Measurements from ENCODE around the gene EPG5. TPM values are rescaled to one million over a fixed set of nuclear protein-coding genes. Genes with fewer than 3 reads are reported as not detected.
"Not testable (repeated sequence)": the region's sequence is repeated elsewhere in the genome, so short reads cannot be mapped to it uniquely, and the experiment has no call there.

Gene EPG5
- total RNA-seq, 1 donor from 2014 or later = 34.0 TPM

GRCh38 chr18:45861926-45862325 is 105.2 kb downstream of the EPG5 start:
- no peak for DNase-seq

DNA sequence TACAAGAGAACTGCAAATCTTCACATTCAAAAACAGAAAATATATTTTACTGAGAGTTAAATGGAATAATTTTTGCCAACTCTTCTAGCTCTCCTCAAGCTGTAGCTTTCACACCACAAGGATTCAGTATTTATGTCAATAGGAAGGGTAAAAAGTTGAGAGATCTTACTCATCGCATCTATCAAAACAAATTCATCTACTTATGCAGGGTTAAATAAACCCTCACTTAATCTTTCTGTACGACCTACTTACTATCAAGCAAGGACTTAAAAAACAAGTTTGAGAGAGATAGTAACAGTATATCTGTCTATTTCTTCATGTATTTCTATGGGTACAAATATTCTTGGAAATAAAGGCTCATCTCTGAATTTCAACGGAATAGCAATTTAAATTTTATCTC is 106.2 kb downstream of the EPG5 start:
- DNase-seq = no peak

DNA sequence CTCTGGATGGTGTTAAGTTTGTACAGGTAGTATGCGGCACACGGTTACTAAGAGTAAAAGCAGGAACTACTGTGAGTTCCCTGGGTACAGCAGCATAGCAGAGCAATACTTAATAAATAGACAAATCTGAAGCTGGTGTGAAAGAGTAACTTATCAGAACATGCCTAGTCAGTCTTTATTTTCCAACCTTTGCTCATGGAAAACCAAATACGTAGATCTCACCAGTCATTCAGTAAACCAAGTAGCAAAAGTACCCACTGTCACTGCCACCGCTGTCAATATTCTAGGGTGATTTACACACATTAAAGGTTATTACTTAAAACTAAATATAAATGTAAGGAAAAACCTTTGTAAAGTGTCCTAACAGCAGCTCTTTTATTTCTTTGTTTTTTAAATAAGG is 106.6 kb downstream of the EPG5 start:
- DNase-seq = no peak

DNA sequence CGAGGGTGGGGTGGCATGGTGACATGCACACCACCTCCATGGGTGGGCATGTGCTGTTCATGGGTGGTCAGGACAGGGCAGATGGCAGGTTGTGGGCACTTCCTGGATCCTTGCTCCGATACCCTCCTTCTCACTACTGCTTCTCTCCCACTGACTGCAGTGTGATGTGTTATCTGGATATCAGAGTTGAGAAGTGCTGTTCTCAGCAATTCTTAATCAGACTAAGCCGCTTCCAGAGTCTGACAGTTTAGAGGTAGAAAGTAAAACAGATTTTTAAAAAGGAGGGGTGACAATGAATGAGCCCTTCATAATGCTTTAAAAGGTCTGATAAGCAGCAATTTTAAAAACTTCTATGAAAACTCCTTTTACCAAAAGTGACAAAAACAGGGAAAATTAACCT is 107.8 kb downstream of the EPG5 start:
- no peak for DNase-seq

- no peak for DNase-seq
Measured at GRCh38 chr18:45856531-45856930, 110.6 kb downstream of the EPG5 start.

DNA sequence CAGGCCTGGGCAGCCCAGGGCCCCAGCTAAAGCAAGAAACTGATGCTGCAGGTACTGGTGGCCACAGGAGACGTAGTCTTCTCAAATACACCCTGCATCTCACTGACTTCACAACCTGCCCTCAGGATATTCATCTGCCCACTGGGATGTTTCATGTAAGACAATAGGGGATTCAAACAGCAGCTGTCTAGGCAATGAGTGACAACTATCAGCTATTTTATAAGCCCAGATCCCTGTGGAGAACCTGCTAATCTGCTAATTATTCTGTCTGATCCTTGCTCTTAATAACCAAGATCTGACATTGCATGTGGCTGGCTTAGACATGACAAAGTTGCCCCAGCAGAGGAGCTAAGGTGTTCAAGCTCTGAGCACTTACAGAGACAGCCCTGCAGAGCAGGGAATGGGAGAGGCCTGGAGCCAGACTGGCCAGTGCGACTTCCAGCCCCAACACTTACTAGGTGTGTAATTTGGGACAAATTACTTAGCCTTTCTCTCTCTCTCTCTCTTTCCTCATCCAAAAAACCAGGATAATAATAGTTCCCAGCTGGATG is 113.0 kb downstream of the EPG5 start:
- no peak for DNase-seq

- DNase-seq = no peak
Measured at GRCh38 chr18:45852631-45853030, 114.5 kb downstream of the EPG5 start.

GRCh38 chr18:45851161-45851925 is 115.8 kb downstream of the EPG5 start:
- no peak for DNase-seq

- no peak for DNase-seq
Measured at GRCh38 chr18:45850021-45850420, 117.1 kb downstream of the EPG5 start.

GRCh38 chr18:45849529-45849928 is 117.6 kb downstream of the EPG5 start:
- DNase-seq = no peak

DNA sequence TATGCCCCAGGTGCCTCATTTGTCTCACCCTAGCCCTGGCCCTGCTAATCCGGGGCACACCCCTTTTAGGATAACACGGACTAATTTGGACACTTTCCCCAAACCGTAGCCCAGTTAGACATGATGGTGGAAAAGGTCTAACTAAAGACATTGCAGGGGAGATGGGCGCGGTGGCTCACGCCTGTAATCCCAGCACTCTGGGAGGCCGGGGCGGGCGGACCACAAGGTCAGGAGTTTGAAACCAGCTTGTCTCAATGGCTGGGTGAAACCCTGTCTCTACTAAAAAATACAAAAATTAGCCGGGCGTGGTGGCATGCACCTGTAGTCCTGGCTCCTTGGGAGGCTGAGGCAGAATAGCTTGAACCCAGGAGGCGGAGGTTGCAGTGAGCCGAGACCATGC is 118.5 kb downstream of the EPG5 start:
- DNase-seq = not testable (repeated sequence)

DNA sequence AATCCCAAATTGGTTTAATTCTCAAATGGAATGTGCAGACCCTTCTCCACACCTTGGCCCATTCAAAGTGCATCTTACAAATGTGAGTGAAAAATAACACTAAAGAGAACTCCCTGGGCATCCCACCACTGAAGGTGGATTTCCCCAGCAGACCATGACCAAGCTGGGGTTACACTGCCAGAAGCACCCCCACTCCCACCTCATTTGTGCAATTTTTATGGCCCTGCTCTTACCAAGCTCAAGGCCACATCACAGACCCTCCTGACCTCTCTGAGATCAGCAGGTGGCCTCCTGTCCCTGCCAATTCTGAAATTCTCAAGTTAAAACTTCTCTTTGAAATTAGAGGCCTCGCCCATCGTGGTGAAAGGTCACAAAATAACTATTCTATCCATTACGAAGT is 120.0 kb downstream of the EPG5 start:
- DNase-seq = no peak

DNA sequence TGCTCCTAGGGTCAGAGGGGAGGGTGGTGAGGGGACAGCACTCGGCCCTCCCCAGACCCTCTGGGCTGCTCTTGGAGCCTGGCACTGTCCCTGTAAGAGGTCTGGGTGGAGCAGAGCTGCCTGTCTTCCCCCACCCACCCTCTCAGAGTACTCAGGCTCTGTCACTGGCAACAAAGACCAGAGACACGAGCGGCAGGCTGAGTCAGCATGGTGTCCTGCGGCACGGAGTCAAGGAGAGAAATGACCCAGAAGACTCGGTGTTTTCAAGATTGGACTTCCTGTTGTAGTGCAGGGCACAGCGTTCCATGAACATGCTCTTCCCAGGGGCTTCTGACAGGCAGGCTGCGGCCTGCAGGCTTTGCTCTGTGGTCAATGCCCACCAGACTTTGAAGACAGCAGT is 121.7 kb downstream of the EPG5 start:
- DNase-seq = no peak

DNA sequence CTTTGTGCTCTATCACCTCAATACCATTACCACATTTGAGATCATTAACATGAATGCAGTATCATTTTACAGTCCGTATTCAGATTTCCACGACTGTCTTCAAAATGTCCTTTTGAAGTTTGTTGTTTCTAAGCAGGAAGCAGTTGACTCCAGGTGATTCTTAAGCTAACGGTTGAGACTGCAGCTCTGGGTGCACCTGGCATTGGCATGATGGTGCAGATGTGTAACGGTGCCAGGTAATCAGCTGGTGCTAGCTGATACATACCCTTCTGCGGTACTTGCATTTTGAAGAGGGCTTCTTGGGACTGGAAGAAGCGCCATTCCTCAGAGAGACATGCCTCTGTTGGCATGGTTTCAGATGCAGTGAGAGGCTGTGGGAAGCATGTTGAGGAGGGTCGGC is 122.2 kb downstream of the EPG5 start:
- no peak for DNase-seq

GRCh38 chr18:45843019-45843418 is 124.1 kb downstream of the EPG5 start:
- no peak for DNase-seq

- no peak for DNase-seq
Measured at GRCh38 chr18:45841765-45842442, 125.2 kb downstream of the EPG5 start.

DNA sequence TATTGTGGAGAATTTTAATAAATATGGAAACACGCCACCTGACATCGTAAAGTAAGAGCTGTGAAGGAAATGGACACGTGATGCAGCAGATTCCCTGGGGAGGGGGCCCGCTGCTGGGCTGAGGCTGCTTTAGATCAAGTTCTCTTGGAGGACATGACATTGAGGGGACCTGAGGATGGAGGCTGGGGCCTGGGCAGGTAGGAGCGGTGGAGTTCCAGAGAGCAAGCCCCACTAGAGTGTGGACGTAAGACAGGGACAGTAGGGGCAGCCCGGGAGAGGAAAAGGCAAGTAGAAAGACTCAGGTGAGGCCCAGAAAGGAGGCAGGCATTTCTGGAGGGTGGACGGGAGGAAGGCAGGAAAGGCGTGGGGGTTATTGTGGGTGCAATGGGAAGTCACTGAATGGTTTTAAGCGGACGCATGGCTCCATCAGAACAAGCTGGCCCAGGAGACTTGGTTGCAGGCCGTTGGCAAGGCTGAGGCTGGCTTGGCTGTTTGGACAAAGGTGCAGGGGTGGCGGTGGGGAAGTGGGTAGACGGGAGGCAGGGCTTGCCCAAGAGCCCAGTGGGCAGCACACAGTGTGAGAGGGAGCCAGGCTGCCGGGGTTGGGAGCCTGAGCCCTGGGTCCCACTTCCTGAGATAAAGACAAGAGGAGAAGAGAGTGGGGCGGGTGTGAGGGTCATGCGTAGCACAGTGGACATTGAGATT is 125.9 kb downstream of the EPG5 start:
- no peak for DNase-seq

GRCh38 chr18:45839414-45840395 is 127.4 kb downstream of the EPG5 start:
- no peak for DNase-seq

DNA sequence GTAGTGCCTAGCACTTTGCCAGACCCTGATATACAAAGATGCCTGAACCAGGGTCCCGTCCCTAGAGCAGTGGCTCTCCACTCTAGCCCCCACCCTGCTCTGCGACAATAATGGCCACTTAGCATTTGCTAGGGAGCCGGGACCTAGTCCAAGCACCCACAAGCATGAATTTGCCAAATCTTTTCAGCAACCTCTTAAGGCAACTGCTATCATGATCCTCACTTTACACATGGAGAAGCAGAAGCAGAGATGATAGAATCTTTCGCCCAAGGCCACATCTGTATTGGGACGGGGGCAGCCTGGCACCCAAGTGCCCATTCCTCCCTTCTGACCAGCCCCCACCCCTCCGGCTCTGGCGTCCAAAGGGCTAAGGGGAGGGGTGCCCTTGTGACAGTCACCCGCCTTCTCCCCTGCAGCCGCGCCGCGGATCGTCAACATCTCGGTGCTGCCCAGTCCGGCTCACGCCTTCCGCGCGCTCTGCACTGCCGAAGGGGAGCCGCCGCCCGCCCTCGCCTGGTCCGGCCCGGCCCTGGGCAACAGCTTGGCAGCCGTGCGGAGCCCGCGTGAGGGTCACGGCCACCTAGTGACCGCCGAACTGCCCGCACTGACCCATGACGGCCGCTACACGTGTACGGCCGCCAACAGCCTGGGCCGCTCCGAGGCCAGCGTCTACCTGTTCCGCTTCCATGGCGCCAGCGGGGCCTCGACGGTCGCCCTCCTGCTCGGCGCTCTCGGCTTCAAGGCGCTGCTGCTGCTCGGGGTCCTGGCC is 128.6 kb downstream of the EPG5 start:
- DNase-seq = no peak

DNA sequence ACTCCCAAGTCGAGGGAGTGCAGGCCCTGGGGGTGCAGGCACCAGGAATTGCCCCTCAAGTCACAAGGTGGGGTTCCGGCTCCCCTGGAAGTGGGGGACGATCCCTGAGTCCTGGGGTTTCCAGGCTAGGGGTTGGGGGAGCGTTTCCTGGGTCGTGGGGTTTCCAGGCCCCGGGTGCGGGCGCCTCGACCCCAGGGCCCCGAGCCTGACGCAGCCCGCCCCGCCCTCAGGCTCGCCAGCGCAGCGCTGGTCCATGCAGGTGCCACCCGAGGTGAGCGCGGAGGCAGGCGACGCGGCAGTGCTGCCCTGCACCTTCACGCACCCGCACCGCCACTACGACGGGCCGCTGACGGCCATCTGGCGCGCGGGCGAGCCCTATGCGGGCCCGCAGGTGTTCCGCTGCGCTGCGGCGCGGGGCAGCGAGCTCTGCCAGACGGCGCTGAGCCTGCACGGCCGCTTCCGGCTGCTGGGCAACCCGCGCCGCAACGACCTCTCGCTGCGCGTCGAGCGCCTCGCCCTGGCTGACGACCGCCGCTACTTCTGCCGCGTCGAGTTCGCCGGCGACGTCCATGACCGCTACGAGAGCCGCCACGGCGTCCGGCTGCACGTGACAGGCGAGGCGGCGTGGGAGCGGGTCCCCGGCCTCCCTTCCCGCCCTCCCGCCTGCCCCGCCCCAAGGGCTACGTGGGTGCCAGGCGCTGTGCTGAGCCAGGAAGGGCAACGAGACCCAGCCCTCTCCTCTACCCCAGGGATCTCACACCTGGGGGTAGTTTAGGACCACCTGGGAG is 129.7 kb downstream of the EPG5 start:
- no peak for DNase-seq
